NCI-H82 treated with DMSO at 0.1 percent for 48 hours (cell line): ENCODE results near the gene TNC.

ENCODE experiments used
- DNase-seq: peaks from one replicate; lab custom pipeline; 2025; ENCODE audit not compliant: unreplicated experiment; lab: John Stamatoyannopoulos, UW

The TNC gene

DNA sequence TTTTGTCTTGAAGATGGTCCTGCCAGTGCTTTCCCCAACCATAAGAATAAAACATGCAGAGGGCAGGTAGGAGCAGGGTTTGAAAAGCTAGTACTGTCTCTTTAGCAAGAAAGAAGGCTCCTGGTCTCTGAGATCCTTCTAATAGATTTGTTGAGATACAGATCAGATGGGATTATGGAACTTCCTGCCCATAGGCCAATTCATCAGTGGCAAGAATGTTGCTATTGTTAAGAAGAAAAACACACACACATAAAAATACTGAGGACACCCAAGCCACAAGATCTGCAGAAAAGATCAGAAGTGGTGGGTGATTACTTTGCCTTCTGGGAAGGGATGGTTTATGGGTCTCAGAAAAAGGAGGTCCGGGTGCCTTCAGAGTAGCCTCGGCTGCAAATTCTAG, 59.8 kb downstream of the TNC start:
- no peak for DNase-seq

DNA sequence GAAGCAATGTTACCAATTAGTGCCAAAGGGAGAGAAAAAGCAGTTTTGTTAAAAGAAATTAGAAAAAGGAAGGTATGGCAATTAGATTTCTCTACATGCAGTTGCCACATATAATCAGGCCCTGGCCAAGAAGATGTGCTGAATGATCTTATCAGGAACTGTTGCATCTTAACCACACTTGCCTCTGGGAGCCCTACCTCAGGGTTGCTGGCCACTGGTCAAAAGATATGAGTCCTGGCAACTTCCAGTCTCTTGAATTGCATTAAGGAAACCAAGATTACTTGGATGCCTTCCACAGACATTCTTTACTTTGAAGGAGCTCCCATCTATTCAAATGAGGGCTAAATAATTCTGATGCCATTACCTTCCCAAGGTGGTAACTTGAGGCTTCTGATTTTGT, 60.4 kb downstream of the TNC start:
- no peak for DNase-seq

DNA sequence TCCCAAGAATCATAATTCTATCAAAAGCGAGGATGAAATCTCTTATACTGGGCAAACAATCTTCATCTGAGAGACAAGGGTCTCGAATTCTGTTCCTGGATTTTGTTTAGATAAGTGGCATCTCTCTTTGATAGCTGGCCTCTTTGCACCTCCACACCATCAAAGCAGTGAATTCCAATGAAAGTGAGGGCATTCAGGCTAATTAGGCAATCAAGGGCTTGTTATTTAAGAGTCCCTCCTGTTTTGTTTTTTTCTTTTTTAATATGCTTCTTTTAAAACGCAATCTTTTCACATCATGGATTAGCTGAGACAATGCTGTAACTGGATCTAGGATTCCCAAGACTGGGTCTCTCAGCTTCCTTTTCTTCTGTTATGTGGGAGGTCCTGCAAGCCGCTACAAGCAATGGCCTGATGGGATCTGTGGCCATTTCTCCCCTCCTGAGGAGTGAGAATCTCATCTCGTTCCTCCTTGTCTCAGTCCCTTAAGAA, 67.9 kb downstream of the TNC start:
- DNase-seq = no peak

DNA sequence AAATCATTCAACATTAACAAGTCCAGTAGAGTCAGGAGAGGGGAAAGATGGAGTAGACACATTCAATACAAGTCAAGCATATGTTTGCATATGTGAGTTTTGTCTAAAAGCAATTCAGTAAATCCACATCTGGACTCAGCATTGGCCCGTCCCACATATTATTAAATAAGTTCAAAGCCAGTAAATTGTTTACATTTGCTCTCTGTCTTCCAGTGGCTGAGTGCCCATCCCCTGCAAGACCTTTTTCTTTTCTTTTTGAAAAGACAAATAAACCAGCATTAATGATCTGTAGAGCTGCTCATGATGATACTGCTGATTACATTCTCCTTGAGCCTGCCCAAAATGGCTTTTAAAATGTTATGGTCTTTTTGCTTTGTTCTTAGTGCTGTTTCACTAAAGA, 71.1 kb downstream of the TNC start:
- DNase-seq = no peak

DNA sequence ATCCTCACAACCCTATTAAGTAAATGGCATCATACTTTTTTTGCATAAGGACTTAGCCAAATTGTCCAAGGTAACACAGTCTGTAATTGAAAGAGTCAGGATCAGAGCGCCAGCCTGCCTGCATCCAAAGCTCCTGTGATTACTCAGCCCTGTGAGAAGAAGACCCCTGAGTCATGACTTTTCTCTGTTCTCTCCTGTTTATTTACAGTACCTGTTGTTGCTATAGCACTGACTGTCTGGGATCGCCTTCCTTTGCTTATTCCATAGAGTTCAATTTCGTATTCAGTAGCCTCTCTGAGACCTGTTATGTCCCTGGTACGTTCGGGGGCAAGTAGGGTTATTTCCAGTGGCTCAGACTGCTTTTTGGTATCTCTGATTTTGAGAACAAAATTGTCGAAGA, 71.8 kb downstream of the TNC start:
- no peak for DNase-seq

DNA sequence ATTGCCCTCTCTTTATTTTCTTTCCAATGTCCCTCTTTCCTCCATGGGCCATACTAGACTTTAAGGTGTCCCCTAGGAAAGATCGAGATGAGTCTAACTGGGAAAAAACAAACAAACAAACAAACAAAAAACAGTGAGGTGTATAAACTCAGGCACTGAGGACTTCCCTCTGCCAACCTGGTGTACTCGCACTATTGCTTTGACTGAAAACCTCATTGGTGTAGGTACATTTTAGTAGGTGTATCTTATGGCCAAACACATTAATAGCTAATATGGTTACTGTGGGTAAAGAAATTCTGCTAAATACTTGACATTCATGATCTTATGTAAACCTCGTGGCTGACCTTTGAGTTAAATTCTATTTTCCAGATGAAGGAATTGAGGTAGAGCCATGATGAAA, 74.3 kb downstream of the TNC start:
- no peak for DNase-seq

DNA sequence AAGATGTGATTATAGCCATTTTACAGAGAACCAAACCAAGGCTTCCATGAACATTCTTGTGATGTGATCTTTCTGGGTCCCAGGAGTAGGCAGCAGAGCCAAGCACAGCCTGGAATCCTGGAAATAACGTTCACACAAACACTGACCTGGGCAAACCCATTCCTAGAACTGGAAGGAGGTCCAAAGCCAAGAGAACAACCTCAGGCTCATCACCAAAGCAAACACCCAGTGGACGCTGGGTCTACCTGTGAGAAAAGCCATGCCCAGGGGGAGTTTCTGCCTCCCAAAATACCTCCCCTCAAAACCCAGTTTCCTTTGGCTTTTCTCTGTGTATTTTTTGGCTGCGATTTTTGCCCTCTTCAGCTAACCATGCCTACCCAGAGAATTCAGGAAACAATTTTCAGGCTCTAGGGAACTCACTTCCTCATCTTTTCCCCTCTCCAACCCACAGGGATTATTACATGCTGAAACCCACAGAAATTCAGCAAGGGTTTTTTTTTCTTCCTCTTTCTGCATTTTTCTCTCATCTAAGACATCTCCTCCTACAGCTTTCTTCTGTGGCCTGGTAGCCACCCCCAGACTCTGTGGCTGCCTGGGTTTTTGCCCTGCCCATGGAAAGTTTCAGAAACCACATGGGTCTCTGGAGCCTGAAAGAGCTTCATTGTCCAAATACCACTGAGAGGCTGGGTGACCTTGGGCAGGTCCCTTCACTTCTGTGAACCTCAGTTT, 75.0 kb downstream of the TNC start:
- no peak for DNase-seq

DNA sequence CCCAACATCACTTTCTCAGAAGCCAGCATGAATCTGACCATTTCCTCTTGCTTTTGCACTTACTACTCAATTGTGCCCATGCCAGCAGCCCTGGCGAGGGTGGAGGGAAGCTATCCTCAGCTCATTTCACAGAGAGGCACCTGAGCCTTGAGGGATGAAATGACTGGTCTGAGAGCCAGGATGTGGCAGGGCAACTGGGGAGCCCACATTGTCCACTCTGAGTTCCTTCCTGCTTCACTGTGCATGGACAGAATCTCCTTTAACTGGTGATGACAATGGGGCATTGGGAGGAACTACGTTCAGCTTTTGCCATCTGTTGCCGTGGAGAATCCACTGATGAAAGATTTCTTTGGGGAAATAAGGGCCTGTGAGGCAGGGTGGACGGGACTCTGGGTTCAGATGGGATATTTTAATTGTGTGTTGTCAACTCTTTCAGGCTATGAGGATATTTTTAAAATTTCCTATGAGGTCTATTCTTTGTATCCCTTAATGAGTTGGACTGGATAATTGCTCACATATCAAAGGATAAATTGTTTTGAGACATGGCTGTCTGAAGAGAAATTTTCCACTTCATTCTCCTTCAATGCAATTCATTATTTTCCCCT, 78.3 kb downstream of the TNC start:
- DNase-seq = no peak

DNA sequence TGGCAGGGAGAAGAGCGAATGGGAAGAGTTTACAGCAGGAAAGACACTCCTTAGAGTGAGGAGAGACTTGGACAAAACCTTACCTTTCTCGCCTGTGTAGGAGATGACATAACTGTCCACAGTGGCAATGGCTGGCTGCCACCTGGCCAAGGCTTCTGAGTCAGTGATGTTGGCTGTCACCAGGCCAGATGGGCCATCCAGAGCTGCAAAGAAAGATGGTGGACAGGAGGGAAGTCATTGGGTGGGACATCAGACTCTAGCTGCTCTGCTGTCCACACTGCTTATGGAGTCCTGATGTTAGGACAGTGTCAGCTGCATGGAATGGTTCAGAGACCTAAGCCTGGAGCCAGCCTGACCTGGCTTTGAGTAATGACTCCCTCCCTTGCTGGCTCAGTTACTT, 79.8 kb downstream of the TNC start:
- no peak for DNase-seq

DNA sequence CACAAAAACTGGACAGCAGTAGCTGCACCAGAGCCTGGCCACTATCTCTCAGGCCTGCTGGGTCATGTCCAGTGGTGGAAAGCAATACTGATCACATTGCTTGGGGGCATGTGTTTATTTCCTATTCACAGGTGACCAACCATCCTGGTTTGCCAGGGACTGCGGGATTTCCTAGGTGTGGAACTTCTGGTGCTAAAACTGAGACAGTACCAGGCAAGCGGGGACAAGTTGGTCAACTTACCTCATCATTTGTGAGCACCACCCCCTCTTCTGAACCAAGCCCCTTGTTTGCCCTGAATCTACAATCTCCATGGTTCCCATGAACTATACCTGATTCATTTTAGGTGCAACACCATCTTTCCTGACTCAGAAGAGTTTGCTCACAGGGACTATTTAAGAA, 81.3 kb downstream of the TNC start:
- DNase-seq = no peak

DNA sequence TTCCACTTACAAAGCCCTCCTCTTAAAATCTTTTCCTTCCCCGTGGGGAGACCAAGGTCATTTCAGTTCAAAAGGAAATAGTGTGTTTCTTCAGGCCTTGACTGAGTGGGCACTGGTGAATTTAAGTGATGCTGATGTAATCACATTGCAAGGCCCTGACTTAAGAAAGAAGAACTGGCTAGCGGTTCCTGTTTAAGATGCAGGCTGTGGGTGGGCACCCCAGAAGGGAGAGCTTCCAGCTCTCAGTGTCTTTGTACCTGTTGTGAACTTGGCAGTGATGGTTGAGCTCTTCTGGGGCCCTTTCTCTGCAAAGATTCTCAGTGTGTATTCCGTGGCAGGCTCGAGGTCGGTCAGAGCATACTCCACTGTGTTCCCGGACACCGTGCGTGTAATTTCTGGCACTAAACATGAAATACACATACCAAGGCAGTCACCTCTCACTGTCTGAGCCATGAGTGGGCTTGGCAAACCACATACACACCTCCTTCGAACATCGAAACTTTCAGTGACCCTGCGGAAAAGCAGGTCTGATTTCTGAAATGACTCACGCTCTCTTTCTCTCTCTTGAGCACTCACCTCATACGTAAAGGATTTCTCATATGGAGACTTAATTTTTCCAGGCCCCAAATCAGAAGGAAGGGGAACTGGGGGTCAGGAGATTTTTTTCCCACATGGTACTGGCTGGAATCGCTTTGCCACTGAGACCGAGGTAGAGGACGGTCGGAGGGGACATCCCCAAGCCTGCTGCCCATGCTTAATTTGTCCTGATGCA, 81.9 kb downstream of the TNC start:
- DNase-seq = no peak

DNA sequence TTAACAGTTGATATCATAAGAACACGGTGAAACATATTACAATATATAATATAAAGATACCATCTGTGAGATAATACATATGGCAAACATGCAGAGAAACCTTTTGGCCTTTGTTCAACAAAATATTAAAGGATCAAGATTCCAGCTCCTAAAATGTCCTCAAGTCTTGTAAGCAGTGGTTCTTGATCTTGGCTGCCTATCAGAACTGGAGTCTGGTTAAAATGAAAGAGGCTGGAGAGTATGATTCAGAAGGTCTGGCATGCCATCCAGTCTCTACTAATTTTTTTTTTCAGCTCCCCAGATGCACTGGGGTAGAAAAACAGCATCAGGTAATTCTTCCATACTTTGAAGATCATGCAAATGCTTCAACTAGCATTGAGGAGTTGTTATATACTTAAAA, 83.2 kb downstream of the TNC start:
- no peak for DNase-seq

DNA sequence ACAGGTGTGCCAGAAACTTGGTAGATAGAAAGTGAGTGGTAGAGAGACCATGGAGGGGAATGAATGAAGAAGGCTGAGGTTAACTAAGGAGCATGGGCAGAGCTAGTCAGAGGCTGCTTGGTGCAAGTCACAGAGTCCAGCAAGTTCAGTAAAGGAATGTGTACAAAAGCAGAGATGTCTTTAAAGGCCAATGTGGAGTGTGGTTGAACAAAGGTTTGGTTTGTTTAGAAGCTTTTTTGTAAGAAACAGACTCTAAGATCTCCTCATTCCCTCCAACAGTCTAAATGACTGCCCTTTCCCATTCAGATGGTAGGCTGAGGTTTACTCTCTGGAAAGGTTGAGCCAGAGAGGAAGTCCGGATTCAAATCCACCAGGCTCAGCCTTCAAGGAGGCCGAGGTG, 84.2 kb downstream of the TNC start:
- no peak for DNase-seq

DNA sequence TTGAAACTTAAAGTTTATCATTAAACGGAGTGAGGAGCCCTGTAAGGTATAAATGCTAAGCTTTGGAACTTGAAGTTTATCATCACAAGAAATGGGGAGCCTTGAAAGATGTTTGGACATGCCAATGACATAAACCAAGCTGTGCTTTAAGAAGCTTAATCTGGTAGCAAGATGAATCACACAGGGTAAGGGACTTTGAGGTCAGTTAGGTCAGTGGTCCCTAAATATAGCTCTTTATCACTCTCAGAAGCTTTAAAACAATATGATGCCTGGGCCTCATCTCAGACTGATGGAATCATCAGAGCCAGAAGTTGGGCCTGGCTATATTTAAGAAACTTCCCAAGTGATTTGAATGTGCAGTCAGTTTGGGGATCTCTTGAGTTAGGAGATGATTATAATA, 85.7 kb downstream of the TNC start:
- DNase-seq = no peak

DNA sequence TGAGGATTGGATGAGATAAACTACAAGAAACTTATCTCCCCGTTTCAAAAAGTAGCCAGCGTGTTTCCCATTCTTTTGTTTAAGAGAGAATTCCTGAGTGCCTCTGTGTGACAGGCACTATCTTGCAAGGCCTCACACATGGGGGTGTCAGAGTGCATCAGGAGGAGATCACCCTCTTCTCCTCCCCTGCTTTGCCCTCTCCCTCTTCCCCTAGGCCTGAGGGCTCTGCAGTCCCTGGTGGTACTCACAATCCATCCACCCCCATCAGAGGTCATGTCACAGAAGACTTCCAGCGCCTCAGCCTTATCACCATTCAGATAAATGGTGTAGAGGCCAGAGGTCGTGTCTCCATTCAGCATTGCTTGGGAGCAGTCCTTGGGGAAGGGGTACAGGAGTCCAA, 88.0 kb downstream of the TNC start:
- DNase-seq = no peak

DNA sequence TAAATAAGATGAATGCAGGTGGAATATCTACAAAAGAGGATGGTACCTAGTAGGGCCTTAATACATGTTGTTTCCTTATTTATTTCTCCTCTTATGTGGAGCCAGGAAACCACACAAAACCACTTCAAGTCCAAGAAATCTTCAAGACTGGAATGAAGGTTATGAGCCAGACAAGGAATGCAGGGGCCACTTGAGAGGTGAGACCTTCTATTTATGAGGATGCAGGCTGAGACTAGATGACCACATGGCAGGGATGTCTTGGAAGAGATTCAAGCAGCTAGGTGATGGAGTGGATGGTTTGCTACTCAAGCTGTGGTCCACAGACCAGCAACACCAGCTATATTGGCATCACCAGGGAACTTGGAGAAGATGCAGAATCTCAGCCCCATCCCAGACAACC, 92.2 kb downstream of the TNC start:
- no peak for DNase-seq

DNA sequence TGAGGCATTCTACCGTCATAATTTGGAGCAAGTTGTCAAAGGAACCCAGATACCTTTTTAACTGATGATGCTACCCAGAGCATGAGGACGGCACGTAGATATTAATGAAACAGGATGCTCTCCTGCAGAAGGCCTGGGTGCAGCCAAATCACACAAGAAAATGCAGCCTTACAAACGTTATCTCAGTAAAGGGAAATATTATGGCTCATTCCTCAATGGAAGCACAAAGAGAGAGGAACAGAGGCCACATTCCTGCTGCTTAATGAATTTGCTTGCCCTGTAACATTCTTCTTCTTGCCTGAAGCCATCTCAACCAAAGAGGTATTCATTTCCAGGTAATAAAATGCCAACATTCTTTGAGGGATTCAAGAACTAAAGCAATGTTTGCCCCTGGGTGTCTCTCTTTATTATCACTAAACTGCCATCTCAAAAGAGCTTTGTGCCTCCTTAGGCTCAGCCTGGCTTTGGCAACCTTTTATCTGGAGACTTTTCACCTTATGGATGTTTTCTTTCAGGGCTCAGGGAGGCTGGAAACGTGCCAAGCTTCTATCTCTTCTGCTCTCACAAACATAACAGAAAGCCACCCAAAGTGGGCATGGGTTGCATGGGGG, 92.9 kb downstream of the TNC start:
- DNase-seq = no peak

DNA sequence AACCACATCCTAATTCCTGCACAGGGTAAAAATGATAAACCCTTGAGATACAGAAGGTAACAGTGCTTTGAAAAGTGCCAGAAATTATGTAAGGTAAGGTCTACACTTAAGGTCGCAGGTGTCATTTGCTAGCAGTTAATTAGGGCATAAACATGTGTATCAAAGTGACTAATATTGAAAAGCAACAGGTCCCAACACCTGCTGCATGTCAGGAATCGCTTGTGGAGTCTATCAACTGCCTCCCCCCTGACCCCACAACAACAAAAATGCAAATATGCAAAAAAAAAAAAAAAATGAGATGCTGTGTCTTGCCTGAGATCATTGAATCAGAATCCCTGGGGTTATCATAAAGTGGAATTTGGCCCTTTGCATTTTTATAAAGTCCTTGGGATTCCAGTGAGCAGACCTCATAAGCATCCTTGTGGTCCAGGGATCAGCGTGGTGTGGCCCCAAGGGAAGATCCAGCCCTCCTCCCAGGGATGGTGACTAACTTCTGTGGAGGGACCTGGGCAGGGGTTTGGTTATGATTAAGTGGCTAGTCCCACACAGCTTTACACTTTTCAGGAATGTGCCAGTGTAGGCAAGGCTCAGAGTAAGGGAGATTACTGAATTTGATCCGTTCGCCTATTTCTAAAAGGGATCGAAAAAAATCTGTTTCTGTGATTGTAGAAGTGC, 95.1 kb downstream of the TNC start:
- no peak for DNase-seq

DNA sequence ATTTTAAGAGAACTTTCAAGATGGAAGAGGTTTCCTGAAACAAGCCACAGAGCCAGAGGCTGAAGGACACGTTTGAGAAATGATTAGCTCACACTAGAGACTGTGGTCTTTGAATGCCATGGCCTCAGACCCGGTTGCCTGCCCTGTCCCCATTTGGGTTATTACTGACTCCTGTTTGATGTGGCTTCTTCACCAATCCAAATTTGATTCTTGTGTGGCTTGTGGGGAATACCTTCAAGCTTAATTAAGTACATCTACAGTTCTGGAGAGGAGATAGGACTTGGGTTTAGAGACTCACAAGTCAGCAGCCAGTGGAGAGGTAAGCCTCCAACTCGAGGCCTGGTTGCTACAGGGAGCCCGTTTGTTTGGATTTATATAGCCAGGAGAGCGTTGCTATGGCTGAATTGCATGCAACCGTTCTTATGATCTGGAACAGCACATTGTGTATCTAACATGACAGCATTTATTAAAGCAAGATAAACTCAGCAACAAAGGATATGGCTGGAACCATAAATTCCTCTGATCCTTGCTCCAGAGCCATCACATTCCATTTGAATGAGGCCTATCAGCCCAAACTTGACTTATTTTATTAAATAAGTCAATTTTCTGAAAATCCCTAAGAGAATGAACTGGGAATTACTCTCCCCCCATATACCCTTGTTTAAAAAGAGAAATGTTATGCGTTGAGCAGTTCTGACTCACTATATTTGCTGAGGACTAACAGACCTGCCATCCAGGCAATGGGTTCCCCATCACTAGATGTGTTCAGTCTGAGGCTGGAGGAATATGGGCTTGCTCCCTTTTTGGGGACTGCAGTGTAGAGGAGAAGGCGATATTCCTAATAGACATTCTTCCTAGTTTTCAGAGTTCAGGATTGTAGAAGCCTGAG, 99.2 kb downstream of the TNC start:
- no peak for DNase-seq

DNA sequence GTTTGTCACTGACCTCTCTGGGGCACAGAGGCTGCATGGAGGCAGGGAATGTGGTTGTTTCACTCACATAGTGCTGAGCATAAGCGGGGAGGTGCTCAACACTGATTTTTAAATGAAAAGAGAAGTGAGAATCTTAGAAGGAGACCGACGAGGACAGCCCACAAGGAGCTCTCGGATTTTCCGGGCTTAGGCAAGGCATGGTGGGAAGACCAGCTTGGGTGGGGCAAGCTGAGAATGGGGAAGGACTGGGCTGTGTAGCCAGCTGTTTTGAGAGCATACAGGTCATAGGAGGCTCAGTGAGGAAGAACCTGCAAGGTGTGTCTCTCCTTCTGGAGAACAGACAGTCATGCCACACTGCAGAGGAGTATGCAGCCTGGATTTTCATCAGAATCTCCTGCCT, 101.6 kb downstream of the TNC start:
- DNase-seq = no peak
